Endothelial cell of umbilical vein (primary cell): ENCODE results near the gene SETD9. TPM values are rescaled to one million over a fixed set of nuclear protein-coding genes. Genes with fewer than 3 reads are reported as not detected.

Experiments
- BruUV-seq: library from RNA; stranded (reverse); fragments of 400-500 nt; replicated peaks from 2 replicates; lab custom pipeline; 2021; lab: Mats Ljungman, UMichigan
- CTCF ChIA-PET: fragments of 300-600, 350-600 bp; sonication (Branson Sonifier 250); formaldehyde crosslinking; loops from one replicate; lab custom pipeline; 2021; ENCODE audit warnings: antibody characterized with exemption, inconsistent platforms; lab: Charles Lee
- POLR2A ChIA-PET: fragments of 300-600, 350-600 bp; sonication (Branson Sonifier 250); formaldehyde crosslinking; loops from one replicate; lab custom pipeline; 2021; ENCODE audit warnings: antibody characterized with exemption, inconsistent platforms; lab: Charles Lee
- DNase-seq: peaks from one replicate; pipeline ENCODE4 v3.0.0-alpha.2; 2011; ENCODE audit warnings: low read depth, low spot score
- FAIRE-seq: peaks from 2 replicates; lab custom pipeline; 2011; peaks lifted over from hg19 to GRCh38; lab: Jason Lieb, UNC
- H2AFZ ChIP-seq: 2 replicates; pipeline ENCODE4 v1.6.0; 2012; ENCODE audit warnings: low read depth, low read length, control low read depth, inconsistent platforms
- H3K27ac ChIP-seq: 2 replicates; pipeline ENCODE4 v1.5.1; 2011; ENCODE audit warnings: low read depth, mild to moderate bottlenecking, control low read depth, low read length, moderate library complexity; ENCODE audit not compliant: insufficient read depth
- H3K27me3 ChIP-seq, 2 experiments: 2 replicates each; pipeline versions ENCODE4 v1.6.0 to v1.6.1; 2011; ENCODE audit warnings: low read length in 2 of 2, mixed read lengths in 1 of 2; ENCODE audit not compliant: control insufficient read depth in 2 of 2, insufficient read depth in 2 of 2
- H3K36me3 ChIP-seq, 2 experiments: 2 replicates in 1 of 2; 3 replicates in 1 of 2; pipeline ENCODE4 v1.5.1; 2011; ENCODE audit warnings: low read length in 2 of 2, mild to moderate bottlenecking in 1 of 2, moderate library complexity in 1 of 2; ENCODE audit not compliant: control insufficient read depth in 2 of 2, insufficient read depth in 2 of 2; ENCODE audit errors: extremely low read depth in 1 of 2
- H3K4me1 ChIP-seq: 3 replicates; pipeline ENCODE4 v1.5.1; 2011; ENCODE audit warnings: mild to moderate bottlenecking, low read length; ENCODE audit not compliant: control insufficient read depth, insufficient read depth; ENCODE audit errors: extremely low read depth
- H3K4me2 ChIP-seq: 2 replicates; pipeline ENCODE4 v1.6.1; 2011; ENCODE audit warnings: low read length, control low read depth, mixed read lengths; ENCODE audit not compliant: insufficient read depth
- H3K4me3 ChIP-seq, 3 experiments: fragments of 200-600 bp in 1 of 3; sonication (generic), shearing (Covaris generic) in 1 of 3; replicated peaks in 1 of 3; 2 replicates each; pipeline ENCODE4 v1.5.1; 2011 to 2016; ENCODE audit warnings: control low read depth in 3 of 3, low read length in 3 of 3, mild to moderate bottlenecking in 2 of 3, inconsistent platforms in 1 of 3, low read depth in 1 of 3, moderate library complexity in 1 of 3; ENCODE audit not compliant: insufficient read depth in 1 of 3
- H3K79me2 ChIP-seq: 2 replicates; pipeline ENCODE4 v1.6.0; 2012; ENCODE audit warnings: low read length, inconsistent platforms; ENCODE audit not compliant: control insufficient read depth, insufficient read depth
- H3K9ac ChIP-seq: replicated peaks from 2 replicates; pipeline ENCODE3; 2011; ENCODE audit warnings: low read length, control low read depth; ENCODE audit not compliant: insufficient read depth; ENCODE audit errors: extremely low read depth
- H3K9me1 ChIP-seq: replicated peaks from 3 replicates; pipeline ENCODE4 v1.6.0; 2011; ENCODE audit warnings: mild to moderate bottlenecking, low read length; ENCODE audit not compliant: control insufficient read depth, insufficient read depth; ENCODE audit errors: extremely low read depth
- H3K9me3 ChIP-seq: replicated peaks from 2 replicates; pipeline ENCODE4 v1.5.1; 2012; ENCODE audit warnings: low read length, inconsistent platforms; ENCODE audit not compliant: control insufficient read depth, insufficient read depth
- H4K20me1 ChIP-seq: replicated peaks from 2 replicates; pipeline ENCODE3; 2011; ENCODE audit warnings: mild to moderate bottlenecking, low read length; ENCODE audit not compliant: control insufficient read depth, insufficient read depth; ENCODE audit errors: extremely low read depth
- CTCF ChIP-seq, 2 donors: IDR thresholded peaks; 1 replicate in 1 of 2; 2 replicates in 1 of 2; pipeline ENCODE4 v1.5.1; 2011; ENCODE audit warnings: low read length in 2 of 2, mild to moderate bottlenecking in 2 of 2, moderate library complexity in 2 of 2, control low read depth in 1 of 2, inconsistent platforms in 1 of 2, low read depth in 1 of 2; ENCODE audit not compliant: insufficient read depth in 1 of 2; ENCODE audit errors: extremely low read depth in 1 of 2
- EZH2 ChIP-seq: IDR thresholded peaks from 2 replicates; pipeline ENCODE4 v1.6.1; 2012; ENCODE audit warnings: borderline replicate concordance, low read depth, mild to moderate bottlenecking, moderate library complexity, low read length, inconsistent platforms; ENCODE audit not compliant: severe bottlenecking
- FOS ChIP-seq: IDR thresholded peaks from 2 replicates; pipeline ENCODE4 v1.6.1; 2011; ENCODE audit warnings: mild to moderate bottlenecking, low read length, moderate library complexity, borderline replicate concordance; ENCODE audit not compliant: insufficient read depth
- GATA2 ChIP-seq: IDR thresholded peaks from 2 replicates; pipeline ENCODE4 v1.7.0; 2011; ENCODE audit warnings: low read depth, mild to moderate bottlenecking, moderate library complexity, mixed read lengths, low read length; ENCODE audit not compliant: insufficient read length, insufficient read depth
- JUN ChIP-seq: IDR thresholded peaks from 2 replicates; pipeline ENCODE4 v1.6.1; 2011; ENCODE audit warnings: borderline replicate concordance, low read depth; ENCODE audit not compliant: insufficient read length, insufficient read depth
- MAX ChIP-seq: IDR thresholded peaks from 2 replicates; pipeline ENCODE4 v1.6.1; 2011; ENCODE audit not compliant: insufficient read depth, insufficient read length
- MYC ChIP-seq: IDR thresholded peaks from one replicate; pipeline ENCODE4 v1.6.1; 2011; ENCODE audit warnings: mild to moderate bottlenecking, low read depth, low read length
- POLR2A ChIP-seq: IDR thresholded peaks from 2 replicates; pipeline ENCODE4 v1.6.1; 2012; ENCODE audit warnings: low read depth, mild to moderate bottlenecking, control low read depth, low read length
- POLR2AphosphoS5 ChIP-seq: IDR thresholded peaks from 2 replicates; pipeline ENCODE4 v1.6.1; 2012; ENCODE audit warnings: low read depth, mild to moderate bottlenecking, control low read depth, low read length, moderate library complexity; ENCODE audit not compliant: insufficient read depth
- dilution Hi-C: fragments of 300-500 bp; cut with MboI; formaldehyde crosslinking; loops from one replicate; pipeline ENCODE4 v1.15.0; 2019; ENCODE audit warnings: low sequenced_read_pairs; ENCODE audit not compliant: extremely low pct_ligation_motif_present
- intact Hi-C: fragments of 100-400 bp; cut with micrococcal nuclease; formaldehyde crosslinking; loops from one replicate; pipeline ENCODE4 v1.10.0; 2022
- polyA plus RNA-seq, 4 experiments: library from polyadenylated mRNA; depleted of rRNA in 3 of 4; stranded (reverse) in 3 of 4; unstranded in 1 of 4; fragments of >200 nt; gene quantifications; 2 replicates each; pipeline versions ENCODE4 v1.2.1 to v1.2.3, GENCODE V29; 2011 to 2012; ENCODE audit warnings: missing spikeins in 1 of 4
- total RNA-seq: library from RNA; stranded (reverse); gene quantifications from 2 replicates; pipeline ENCODE4 v1.2.3, GENCODE V29; 2021

Gene SETD9
- total and polyA plus RNA-seq, 2 donors (not counting 3 experiments of a cell fraction or from before 2014, with no cell fraction given): 7.1 to 7.9 TPM

GRCh38 chr5:56896763-56897162 lies 12.6 kb upstream of the SETD9 start:
- no peak for TF ChIP-seq EZH2
- no peak for TF ChIP-seq MAX
- TF ChIP-seq CTCF (IDR thresholded peaks at IDR 0.05; ENCODE audit: extremely low read depth in 1 of 2, insufficient read depth in 1 of 2, low read depth in 1 of 2, low read length in 2 of 2): no peak
- no peak for TF ChIP-seq FOS
- no peak for TF ChIP-seq POLR2AphosphoS5
- no peak for TF ChIP-seq GATA2
- no peak for TF ChIP-seq JUN
- no peak for TF ChIP-seq MYC
- no peak for TF ChIP-seq POLR2A
- Histone ChIP-seq H3K9ac (no peak overlapping the region), H3K27me3 (no peaks in the 10 kb centered on the region), H4K20me1 (no peaks in the 10 kb centered on the region), H3K4me3 (no peak overlapping the region), H3K79me2 (no peaks in the 10 kb centered on the region), H3K9me3 (no peaks in the 10 kb centered on the region), H2AFZ (no peak overlapping the region), H3K36me3 (peaks cover 5 to 7% of the 10 kb centered on the region in 2 experiments), H3K4me1 (peaks cover 5% of the 10 kb centered on the region), H3K9me1 (no peaks in the 10 kb centered on the region), H3K27ac (no peak overlapping the region), H3K4me2 (no peak overlapping the region)
- CTCF ChIA-PET: interaction anchor here (0.9 to 1.3 kb wide), 5 partner anchors 9 to 626 kb away, joined by 3 to 6 read pairs (median 3); no protein-coding TSS in a partner anchor
- POLR2A ChIA-PET: no interaction called here
- dilution Hi-C loops: no loop called here
- no peak for FAIRE-seq
- no peak for DNase-seq
- BruUV-seq: no TSS peak
- intact Hi-C loops: no loop called here
